T-helper 1 cell treated with Interleukin-12 subunit alpha and Interleukin-12 subunit beta and Interleukin-4 antibody, amounts not matched to agents 30 ng/mL and 1 ng/mL, for 36 hours (primary cell): ENCODE measurements around the gene TMEM26. TPM values are rescaled to one million over a fixed set of nuclear protein-coding genes. Genes with fewer than 3 reads are reported as not detected.

ENCODE experiments used
- intact Hi-C: fragments of 100-400 bp; cut with micrococcal nuclease; formaldehyde crosslinking; loops from one replicate; pipeline ENCODE4 v1.15.1; 2024
- total RNA-seq: library from RNA; stranded (reverse); gene quantifications from 2 replicates; pipeline ENCODE4 v1.2.3, GENCODE V29; 2022

TMEM26 gene
- total RNA-seq: not detected in 2 replicates

GRCh38 chr10:61452655-61453641 is at the start of gene TMEM26:
Gene TMEM26, minus strand, starts transcription at chr10:61453381. Its CDS starts 300 bp downstream, at chr10:61453081.
- intact Hi-C loops: no loop called here

- intact Hi-C loops: no loop called here
Measured at GRCh38 chr10:61500460-61500859, 47.3 kb upstream of the TMEM26 start.

- intact Hi-C loops: no loop called here
Measured at GRCh38 chr10:61492364-61492995, 39.3 kb upstream of the TMEM26 start.

GRCh38 chr10:61487506-61487905 is 34.3 kb upstream of the TMEM26 start:
- intact Hi-C loops: no loop called here

- intact Hi-C loops: no loop called here
Measured at GRCh38 chr10:61486738-61487396, 33.7 kb upstream of the TMEM26 start.

- intact Hi-C loops: no loop called here
Measured at GRCh38 chr10:61486251-61486650, 33.1 kb upstream of the TMEM26 start.

GRCh38 chr10:61481597-61481996 is 28.4 kb upstream of the TMEM26 start:
- intact Hi-C loops: no loop called here

GRCh38 chr10:61480208-61480607 is 27.0 kb upstream of the TMEM26 start:
- intact Hi-C loops: no loop called here

- intact Hi-C loops: no loop called here
Measured at GRCh38 chr10:61478621-61479312, 25.6 kb upstream of the TMEM26 start.

- intact Hi-C loops: no loop called here
Measured at GRCh38 chr10:61477451-61477850, 24.3 kb upstream of the TMEM26 start.

- intact Hi-C loops: no loop called here
Measured at GRCh38 chr10:61476529-61476928, 23.3 kb upstream of the TMEM26 start.

GRCh38 chr10:61475449-61475873 is 22.3 kb upstream of the TMEM26 start:
- intact Hi-C loops: no loop called here

- intact Hi-C loops: no loop called here
Measured at GRCh38 chr10:61472090-61472674, 19.0 kb upstream of the TMEM26 start.

GRCh38 chr10:61471491-61471890 is 18.3 kb upstream of the TMEM26 start:
- intact Hi-C loops: no loop called here

- intact Hi-C loops: no loop called here
Measured at GRCh38 chr10:61470740-61471139, 17.6 kb upstream of the TMEM26 start.

GRCh38 chr10:61465901-61466632 is 12.9 kb upstream of the TMEM26 start:
- intact Hi-C loops: no loop called here

- intact Hi-C loops: no loop called here
Measured at GRCh38 chr10:61465171-61465496, 12.0 kb upstream of the TMEM26 start.

- intact Hi-C loops: no loop called here
Measured at GRCh38 chr10:61464461-61465170, 11.4 kb upstream of the TMEM26 start.

- intact Hi-C loops: no loop called here
Measured at GRCh38 chr10:61463035-61463909, 10.1 kb upstream of the TMEM26 start.
